B cell (primary cell): ENCODE results near the gene ITGAV. TPM values are rescaled to one million over a fixed set of nuclear protein-coding genes. Genes with fewer than 3 reads are reported as not detected.
"Not testable (repeated sequence)": the region's sequence is repeated elsewhere in the genome, so short reads cannot be mapped to it uniquely, and the experiment has no call there.

ENCODE experiments used
- ATAC-seq: fragments of 200-7000 bp; cut with Tn5 transposase; one replicate; pipeline ENCODE4 v1.10.0; 2021; ENCODE audit warnings: low read depth, mild to moderate bottlenecking, moderate number of reproducible peaks, moderate library complexity
- CTCF ChIA-PET: fragments of 350-600 bp; sonication (Branson Sonifier 250); formaldehyde crosslinking; loops from one replicate; lab custom pipeline; 2021; ENCODE audit warnings: antibody characterized with exemption, inconsistent platforms; lab: Charles Lee
- POLR2A ChIA-PET: fragments of 350-600 bp; sonication (Branson Sonifier 250); formaldehyde crosslinking; loops from one replicate; lab custom pipeline; 2021; ENCODE audit warnings: antibody characterized with exemption; lab: Charles Lee
- DNase-seq: peaks from one replicate; pipeline ENCODE4 v3.0.0; 2013
- H2AFZ ChIP-seq: 2 replicates; pipeline ENCODE4 v1.6.1; 2012; ENCODE audit warnings: mild to moderate bottlenecking, low read depth, low read length; ENCODE audit not compliant: insufficient read depth, poor library complexity, severe bottlenecking
- H3K27ac ChIP-seq, 2 donors: 1 replicate in 1 of 2; 2 replicates in 1 of 2; pipeline ENCODE4 v1.5.1; 2012 to 2013; ENCODE audit warnings: low read length in 2 of 2, mild to moderate bottlenecking in 2 of 2, moderate library complexity in 1 of 2
- H3K27me3 ChIP-seq, 4 experiments: fragments of 200-600 bp in 1 of 4; sonication (generic) in 1 of 4; replicated peaks in 1 of 4; 1 replicate in 2 of 4; 2 replicates in 2 of 4; pipeline versions ENCODE4 v1.6.1 to v1.7.0; 2013 to 2016; ENCODE audit warnings: low read length in 3 of 4, mild to moderate bottlenecking in 2 of 4, mixed read lengths in 1 of 4, moderate library complexity in 1 of 4; ENCODE audit not compliant: insufficient read depth in 4 of 4, control insufficient read depth in 3 of 4; ENCODE audit errors: control extremely low read depth in 1 of 4
- H3K36me3 ChIP-seq, 2 experiments: replicated peaks in 1 of 2; 1 replicate in 1 of 2; 2 replicates in 1 of 2; pipeline versions ENCODE4 v1.6.1 to v1.7.1; 2013; ENCODE audit warnings: low read length in 1 of 2; ENCODE audit not compliant: insufficient read depth in 2 of 2, control insufficient read depth in 1 of 2; ENCODE audit errors: control extremely low read depth in 1 of 2, extremely low read depth in 1 of 2
- H3K4me1 ChIP-seq, 2 donors: fragments of 200-600 bp in 1 of 2; sonication (generic) in 1 of 2; 1 replicate in 1 of 2; 2 replicates in 1 of 2; pipeline versions ENCODE4 v1.5.1 to v1.6.1; 2013 to 2017; ENCODE audit warnings: low read length in 2 of 2; ENCODE audit not compliant: control insufficient read depth in 2 of 2, insufficient read depth in 2 of 2
- H3K4me2 ChIP-seq: replicated peaks from 2 replicates; pipeline ENCODE3; 2012; ENCODE audit warnings: mild to moderate bottlenecking, low read depth, low read length; ENCODE audit not compliant: poor library complexity, severe bottlenecking
- H3K4me3 ChIP-seq, 5 experiments: fragments of 200-600 bp in 1 of 5; sonication (generic) in 1 of 5; 1 replicate in 3 of 5; 2 replicates in 2 of 5; pipeline versions ENCODE4 v1.5.1 to v1.7.0; 2011 to 2016; ENCODE audit warnings: low read length in 4 of 5, mild to moderate bottlenecking in 4 of 5, low read depth in 2 of 5, control low read depth in 1 of 5, moderate library complexity in 1 of 5; ENCODE audit not compliant: insufficient read depth in 1 of 5; ENCODE audit errors: control extremely low read depth in 1 of 5, extremely low read depth in 1 of 5
- H3K79me2 ChIP-seq: fragments of 200-600 bp; sonication (generic); one replicate; pipeline ENCODE4 v1.6.0; 2016; ENCODE audit warnings: low read length; ENCODE audit not compliant: control insufficient read depth, insufficient read depth
- H3K9ac ChIP-seq: fragments of 200-600 bp; sonication (generic); 2 replicates; pipeline ENCODE4 v1.6.1; 2017; ENCODE audit warnings: mild to moderate bottlenecking, low read length, moderate library complexity
- H3K9me3 ChIP-seq, 3 donors: one replicate each; pipeline versions ENCODE4 v1.6.1 to v1.7.1; 2013; ENCODE audit warnings: low read length in 2 of 3; ENCODE audit not compliant: control insufficient read depth in 2 of 3, insufficient read depth in 1 of 3; ENCODE audit errors: control extremely low read depth in 1 of 3
- H4K20me1 ChIP-seq: 2 replicates; pipeline ENCODE4 v1.6.0; 2012; ENCODE audit warnings: mild to moderate bottlenecking, low read length; ENCODE audit not compliant: insufficient read depth, control insufficient read depth, poor library complexity, severe bottlenecking
- H3K27ac Mint-ChIP-seq: one replicate; pipeline ENCODE4 v1.8.0; 2021; ENCODE audit warnings: mixed read lengths
- H3K27me3 Mint-ChIP-seq: one replicate; pipeline ENCODE4 v1.8.0; 2021; ENCODE audit warnings: mixed read lengths
- H3K4me1 Mint-ChIP-seq: one replicate; pipeline ENCODE4 v1.8.0; 2021; ENCODE audit warnings: mixed read lengths
- H3K4me3 Mint-ChIP-seq: one replicate; pipeline ENCODE4 v1.8.0; 2021; ENCODE audit warnings: mixed read lengths
- H3K9me3 Mint-ChIP-seq: one replicate; pipeline ENCODE4 v1.8.0; 2022; ENCODE audit warnings: mixed read lengths; ENCODE audit not compliant: insufficient read depth
- CTCF ChIP-seq: fragments of 200-600 bp; IDR thresholded peaks from one replicate; pipeline ENCODE4 v1.8.0; 2022; ENCODE audit warnings: antibody characterized with exemption, mild to moderate bottlenecking
- EZH2 ChIP-seq: IDR thresholded peaks from 2 replicates; pipeline ENCODE4 v1.6.1; 2012; ENCODE audit warnings: borderline replicate concordance, low read depth, mild to moderate bottlenecking, moderate library complexity, low read length; ENCODE audit not compliant: insufficient read depth, poor library complexity, severe bottlenecking
- WGBS: methylation state at CpG from one replicate; pipeline ENCODE4 v1.1.5; 2013; ENCODE audit warnings: missing lambda C conversion rate; ENCODE audit not compliant: insufficient coverage; 5-methylcytosine and 5-hydroxymethylcytosine counted together
- intact Hi-C: fragments of 100-400 bp; cut with micrococcal nuclease; formaldehyde crosslinking; loops from one replicate; pipeline ENCODE4 v1.10.0; 2022
- polyA plus RNA-seq: library from polyadenylated mRNA; depleted of rRNA; stranded (reverse); fragments of >200 nt; gene quantifications from 2 replicates; pipeline ENCODE4 v1.2.3, GENCODE V29; 2012
- total RNA-seq, 2 donors: library from RNA; stranded (reverse); fragments of 120-200 nt in 1 of 2; gene quantifications; 1 replicate in 1 of 2; 2 replicates in 1 of 2; pipeline versions ENCODE4 v1.2.3 to v1.2.4, GENCODE V29; 2013 to 2022

Gene ITGAV
- total and polyA plus RNA-seq, 2 donors (not counting 1 experiment from before 2014, with no cell fraction given): 0.58 to 3.6 TPM

GRCh38 chr2:186561467-186562208 is 28.2 kb upstream of the ITGAV start:
- H3K4me1 Mint-ChIP-seq: no peaks in the 10 kb centered on the region
- peaks cover 12% of the 10 kb centered on the region for H3K27me3 Mint-ChIP-seq
- Histone ChIP-seq H3K9me3 (no peaks in the 10 kb centered on the region), H3K27me3 (no peaks in the 10 kb centered on the region), H4K20me1 (no peaks in the 10 kb centered on the region), H3K27ac (no peak overlapping the region), H3K9ac (no peak overlapping the region), H3K36me3 (no peaks in the 10 kb centered on the region), H2AFZ (no peak overlapping the region), H3K4me3 (no peak overlapping the region), H3K79me2 (no peaks in the 10 kb centered on the region), H3K4me2 (no peak overlapping the region), H3K4me1 (no peaks in the 10 kb centered on the region)
- ChIA-PET CTCF (no interaction called here), POLR2A (no interaction called here)
- ATAC-seq (no peak), DNase-seq (no peak)
- no peak for TF ChIP-seq CTCF
- TF ChIP-seq EZH2: no peak
- H3K4me3 Mint-ChIP-seq: no peak overlapping the region
- WGBS: 94% methylated on average over 6 of the region's 6 CpGs
- H3K9me3 Mint-ChIP-seq: no peaks in the 10 kb centered on the region
- no peak overlapping the region for H3K27ac Mint-ChIP-seq
- intact Hi-C loops: no loop called here

GRCh38 chr2:186562209-186562578 is 27.7 kb upstream of the ITGAV start:
- H2AFZ ChIP-seq: no peak overlapping the region
- no peak overlapping the region for H3K9ac ChIP-seq
- no peaks in the 10 kb centered on the region for H3K9me3 ChIP-seq
- POLR2A ChIA-PET: no interaction called here
- no peak overlapping the region for H3K27ac Mint-ChIP-seq
- no peak overlapping the region for H3K27ac ChIP-seq
- TF ChIP-seq CTCF (no peak), EZH2 (no peak)
- H3K27me3 ChIP-seq: no peaks in the 10 kb centered on the region
- H3K36me3 ChIP-seq: no peaks in the 10 kb centered on the region
- H3K9me3 Mint-ChIP-seq: no peaks in the 10 kb centered on the region
- H3K4me1 ChIP-seq: no peaks in the 10 kb centered on the region
- intact Hi-C loops: no loop called here
- ATAC-seq (no peak), DNase-seq (no peak)
- H3K27me3 Mint-ChIP-seq: peaks cover 12% of the 10 kb centered on the region
- no peak overlapping the region for H3K4me2 ChIP-seq
- H3K4me3 Mint-ChIP-seq: no peak overlapping the region
- WGBS: 100% methylated on average over 1 of the region's 1 CpG
- H4K20me1 ChIP-seq: no peaks in the 10 kb centered on the region
- no peaks in the 10 kb centered on the region for H3K4me1 Mint-ChIP-seq
- H3K79me2 ChIP-seq: no peaks in the 10 kb centered on the region
- H3K4me3 ChIP-seq: no peak overlapping the region
- CTCF ChIA-PET: no interaction called here

GRCh38 chr2:186568600-186568999 is 21.3 kb upstream of the ITGAV start:
- H2AFZ ChIP-seq, H4K20me1 ChIP-seq, H3K27ac Mint-ChIP-seq, H3K9ac ChIP-seq, H3K27me3 Mint-ChIP-seq, H3K27ac ChIP-seq, H3K4me3 Mint-ChIP-seq, POLR2A ChIA-PET, H3K4me3 ChIP-seq, H3K4me1 ChIP-seq, H3K36me3 ChIP-seq, H3K79me2 ChIP-seq, H3K27me3 ChIP-seq, H3K4me1 Mint-ChIP-seq, ATAC-seq, H3K9me3 ChIP-seq, H3K9me3 Mint-ChIP-seq, CTCF ChIA-PET, intact Hi-C loops, DNase-seq, H3K4me2 ChIP-seq: not testable (repeated sequence)
- WGBS: no CpG with 5 or more reads among the region's 1 CpG
